Natural killer cell (primary cell): ENCODE results near the gene AOX1. TPM values are rescaled to one million over a fixed set of nuclear protein-coding genes. Genes with fewer than 3 reads are reported as not detected.
A peak's percentile ranks its signal among the peaks of the same experiment; 100 is the strongest.

Experiments used
- ATAC-seq, 3 donors: fragments of 150-1000 bp in 2 of 3; fragments of 200-7000 bp in 1 of 3; cut with Tn5 transposase; 1 replicate in 1 of 3; 2 replicates in 2 of 3; pipeline ENCODE4 v1.10.0; 2021; ENCODE audit warnings: mild to moderate bottlenecking in 2 of 3, moderate library complexity in 2 of 3
- DNase-seq, 2 donors: peaks; one replicate each; pipeline versions ENCODE4 v3.0.0 to v3.0.0-alpha.2; 2013 to 2021; ENCODE audit warnings: mixed read lengths in 1 of 2
- H3K27ac ChIP-seq: one replicate; pipeline ENCODE4 v1.5.1; 2013; ENCODE audit warnings: mild to moderate bottlenecking, low read length
- H3K27me3 ChIP-seq: one replicate; pipeline ENCODE4 v1.6.1; 2013; ENCODE audit warnings: low read length; ENCODE audit not compliant: control insufficient read depth, insufficient read depth
- H3K36me3 ChIP-seq: one replicate; pipeline ENCODE4 v1.6.1; 2013; ENCODE audit warnings: low read length; ENCODE audit not compliant: control insufficient read depth, insufficient read depth
- H3K4me1 ChIP-seq: one replicate; pipeline ENCODE4 v1.6.1; 2013; ENCODE audit warnings: low read length; ENCODE audit not compliant: control insufficient read depth, insufficient read depth
- H3K4me3 ChIP-seq: one replicate; pipeline ENCODE4 v1.5.1; 2013; ENCODE audit warnings: low read length
- H3K9me3 ChIP-seq: one replicate; pipeline ENCODE4 v1.6.1; 2013; ENCODE audit warnings: low read length; ENCODE audit not compliant: control insufficient read depth, insufficient read depth
- H3K27ac Mint-ChIP-seq, 2 donors: one replicate each; pipeline ENCODE4 v1.8.0; 2022; ENCODE audit warnings: mild to moderate bottlenecking in 2 of 2, mixed read lengths in 2 of 2, moderate library complexity in 1 of 2
- H3K27me3 Mint-ChIP-seq, 2 donors: one replicate each; pipeline ENCODE4 v1.8.0; 2022; ENCODE audit warnings: low read depth in 2 of 2, mixed read lengths in 2 of 2
- H3K36me3 Mint-ChIP-seq: one replicate; pipeline ENCODE4 v1.8.0; 2022; ENCODE audit warnings: mixed read lengths
- H3K4me1 Mint-ChIP-seq, 2 donors: one replicate each; pipeline ENCODE4 v1.8.0; 2022; ENCODE audit warnings: mixed read lengths in 2 of 2
- H3K4me3 Mint-ChIP-seq: one replicate; pipeline ENCODE4 v1.8.0; 2022; ENCODE audit warnings: mild to moderate bottlenecking, moderate library complexity, mixed read lengths
- H3K9me3 Mint-ChIP-seq, 2 donors: one replicate each; pipeline ENCODE4 v1.8.0; 2022; ENCODE audit warnings: mixed read lengths in 2 of 2
- WGBS: methylation state at CpG from one replicate; pipeline ENCODE4 v1.1.7; 2013; ENCODE audit warnings: missing lambda C conversion rate; ENCODE audit not compliant: insufficient coverage; 5-methylcytosine and 5-hydroxymethylcytosine counted together
- intact Hi-C: fragments of 100-400 bp; cut with micrococcal nuclease; formaldehyde crosslinking; loops from one replicate; pipeline ENCODE4 v1.14.2; 2022
- total RNA-seq, 4 donors: library from RNA; stranded (reverse); fragments of 120-200 nt in 1 of 4; gene quantifications; one replicate each; pipeline versions ENCODE4 v1.2.3 to v1.2.4, GENCODE V29; 2013 to 2022
- TF ChIP-seq, protein P1 (sequence below): fragments of 200-600 bp; IDR thresholded peaks from one replicate; pipeline ENCODE4 v1.8.0; 2022; ENCODE audit warnings: antibody characterized with exemption

Gene AOX1
- total RNA-seq, 3 donors from 2014 or later (not counting 1 experiment from before 2014, with no cell fraction given): not detected

DNA sequence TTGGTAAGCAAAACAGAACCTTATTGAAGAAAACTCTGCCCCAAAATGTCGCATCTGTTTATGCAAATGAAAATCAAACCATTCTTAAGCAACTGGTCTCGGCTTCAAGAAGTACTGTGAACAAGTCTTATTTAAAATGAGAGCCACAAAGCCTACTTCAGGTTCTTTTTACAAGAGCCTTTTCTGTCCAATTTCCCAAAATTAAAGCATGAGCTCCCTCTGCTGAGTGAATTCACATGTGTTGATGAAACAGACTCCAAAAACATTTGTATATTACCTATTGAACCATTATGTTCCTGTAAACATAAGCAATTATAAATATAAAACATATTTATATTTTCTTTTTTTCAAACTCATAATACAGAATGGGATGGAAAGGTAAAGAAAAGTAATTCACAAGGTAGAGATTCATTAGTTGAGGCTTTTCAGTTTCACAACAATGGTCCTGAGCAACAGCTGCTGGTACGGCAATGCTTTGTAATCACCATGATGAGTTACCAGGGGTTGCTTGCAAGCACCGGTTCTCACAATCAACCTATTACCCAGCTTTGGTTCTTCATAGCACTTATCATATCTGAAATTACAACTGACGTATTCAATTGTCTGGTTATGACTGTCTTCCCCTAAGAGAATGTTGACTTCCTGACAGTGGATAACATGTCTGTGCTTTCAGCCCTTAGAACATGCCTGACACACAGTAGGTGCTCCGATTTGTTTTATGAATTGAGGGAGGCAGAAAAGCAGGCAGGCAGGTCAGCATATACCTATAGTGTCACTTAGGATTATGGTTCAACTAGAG lies 117.5 kb downstream of the AOX1 start:
- DNase-seq: peak in 1 of 2 donors; percentile 53

DNA sequence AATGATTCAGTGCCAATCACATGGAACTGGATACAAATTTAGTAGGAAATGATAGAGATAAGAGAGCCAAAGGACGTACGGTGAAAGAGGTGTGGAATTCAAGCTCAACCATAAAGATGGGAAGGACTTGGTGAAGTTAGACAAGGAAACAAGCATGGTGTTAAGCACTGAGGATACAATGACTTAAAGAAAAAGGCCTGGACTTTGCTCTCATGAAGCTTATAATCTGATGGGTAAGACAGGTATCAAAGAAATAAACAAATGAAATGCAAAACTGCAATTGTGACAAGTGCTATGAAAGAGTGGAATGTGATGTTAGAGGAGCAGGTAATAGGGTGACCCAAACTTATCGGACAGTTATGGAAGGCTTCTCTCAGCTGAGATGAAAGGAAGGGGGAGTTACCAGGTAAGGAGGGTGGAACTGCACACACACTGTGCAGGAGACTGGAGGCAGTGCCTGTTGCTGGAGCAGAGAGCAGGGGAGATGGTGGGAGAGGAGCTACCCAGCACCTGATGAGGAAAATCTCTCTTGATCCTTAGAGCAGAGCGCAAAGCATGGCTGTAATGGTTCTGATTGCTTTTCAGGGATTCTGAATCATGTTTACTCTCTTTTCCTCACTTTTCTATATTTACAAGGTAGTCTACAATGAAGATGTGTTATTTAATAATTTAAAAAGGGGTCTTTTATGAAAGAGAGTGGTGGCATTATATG lies 118.3 kb downstream of the AOX1 start:
- intact Hi-C loops: no loop called here
- no peaks in the 10 kb centered on the region for H3K4me1 Mint-ChIP-seq

More for the DNA sequence above, 117.5 kb downstream of the AOX1 start:
- TF ChIP-seq, protein P1, sequence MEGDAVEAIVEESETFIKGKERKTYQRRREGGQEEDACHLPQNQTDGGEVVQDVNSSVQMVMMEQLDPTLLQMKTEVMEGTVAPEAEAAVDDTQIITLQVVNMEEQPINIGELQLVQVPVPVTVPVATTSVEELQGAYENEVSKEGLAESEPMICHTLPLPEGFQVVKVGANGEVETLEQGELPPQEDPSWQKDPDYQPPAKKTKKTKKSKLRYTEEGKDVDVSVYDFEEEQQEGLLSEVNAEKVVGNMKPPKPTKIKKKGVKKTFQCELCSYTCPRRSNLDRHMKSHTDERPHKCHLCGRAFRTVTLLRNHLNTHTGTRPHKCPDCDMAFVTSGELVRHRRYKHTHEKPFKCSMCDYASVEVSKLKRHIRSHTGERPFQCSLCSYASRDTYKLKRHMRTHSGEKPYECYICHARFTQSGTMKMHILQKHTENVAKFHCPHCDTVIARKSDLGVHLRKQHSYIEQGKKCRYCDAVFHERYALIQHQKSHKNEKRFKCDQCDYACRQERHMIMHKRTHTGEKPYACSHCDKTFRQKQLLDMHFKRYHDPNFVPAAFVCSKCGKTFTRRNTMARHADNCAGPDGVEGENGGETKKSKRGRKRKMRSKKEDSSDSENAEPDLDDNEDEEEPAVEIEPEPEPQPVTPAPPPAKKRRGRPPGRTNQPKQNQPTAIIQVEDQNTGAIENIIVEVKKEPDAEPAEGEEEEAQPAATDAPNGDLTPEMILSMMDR: no peak
- no peak overlapping the region for H3K4me3 ChIP-seq
- no peak overlapping the region for H3K27ac ChIP-seq
- ATAC-seq: no peak
- Mint-ChIP-seq H3K4me3 (no peak overlapping the region), H3K9me3 (no peaks in the 10 kb centered on the region), H3K4me1 (no peaks in the 10 kb centered on the region), H3K36me3 (no peaks in the 10 kb centered on the region), H3K27me3 (peaks cover 10 to 15% of the 10 kb centered on the region in 2 donors), H3K27ac (no peak overlapping the region)
- WGBS: 62% methylated on average over 5 of the region's 6 CpGs
- H3K27me3 ChIP-seq: no peaks in the 10 kb centered on the region
- no peaks in the 10 kb centered on the region for H3K36me3 ChIP-seq
- intact Hi-C loops: no loop called here
- H3K9me3 ChIP-seq: no peaks in the 10 kb centered on the region
- no peaks in the 10 kb centered on the region for H3K4me1 ChIP-seq

GRCh38 chr2:200705305-200706041 lies 119.7 kb downstream of the AOX1 start:
- H3K27ac Mint-ChIP-seq: no peak overlapping the region
- H3K4me3 ChIP-seq: no peak overlapping the region
- no peaks in the 10 kb centered on the region for H3K36me3 Mint-ChIP-seq
- ATAC-seq: no peak
- no peak overlapping the region for H3K4me3 Mint-ChIP-seq
- 83% methylated on average over 3 of the region's 3 CpGs for WGBS
- no peaks in the 10 kb centered on the region for H3K9me3 ChIP-seq
- TF ChIP-seq, protein P1: no peak
- H3K27me3 Mint-ChIP-seq: peaks cover 10 to 19% of the 10 kb centered on the region in 2 donors
- no peaks in the 10 kb centered on the region for H3K4me1 ChIP-seq
- H3K27me3 ChIP-seq: no peaks in the 10 kb centered on the region
- H3K27ac ChIP-seq: no peak overlapping the region
- no peaks in the 10 kb centered on the region for H3K4me1 Mint-ChIP-seq
- no peaks in the 10 kb centered on the region for H3K36me3 ChIP-seq
- DNase-seq: no peak
- intact Hi-C loops: no loop called here
- no peaks in the 10 kb centered on the region for H3K9me3 Mint-ChIP-seq

More for the DNA sequence above, 118.3 kb downstream of the AOX1 start:
- no peaks in the 10 kb centered on the region for H3K36me3 ChIP-seq
- H3K27ac ChIP-seq: no peak overlapping the region
- no peaks in the 10 kb centered on the region for H3K36me3 Mint-ChIP-seq
- H3K27me3 ChIP-seq: no peaks in the 10 kb centered on the region
- ATAC-seq (no peak), DNase-seq (no peak)
- WGBS: 49% methylated on average over 3 of the region's 4 CpGs
- H3K9me3 ChIP-seq: no peaks in the 10 kb centered on the region
- TF ChIP-seq, protein P1: no peak
- no peak overlapping the region for H3K4me3 ChIP-seq
- H3K4me1 ChIP-seq: no peaks in the 10 kb centered on the region
- H3K4me3 Mint-ChIP-seq: no peak overlapping the region
- peaks cover 10 to 15% of the 10 kb centered on the region in 2 donors for H3K27me3 Mint-ChIP-seq
- no peak overlapping the region for H3K27ac Mint-ChIP-seq
- H3K9me3 Mint-ChIP-seq: no peaks in the 10 kb centered on the region
